NCI-H1092 (cell line): ENCODE results near the gene TUBA1C.

Experiments used
- DNase-seq: peaks from one replicate; lab custom pipeline; 2025; lab: John Stamatoyannopoulos, UW

TUBA1C gene

DNA sequence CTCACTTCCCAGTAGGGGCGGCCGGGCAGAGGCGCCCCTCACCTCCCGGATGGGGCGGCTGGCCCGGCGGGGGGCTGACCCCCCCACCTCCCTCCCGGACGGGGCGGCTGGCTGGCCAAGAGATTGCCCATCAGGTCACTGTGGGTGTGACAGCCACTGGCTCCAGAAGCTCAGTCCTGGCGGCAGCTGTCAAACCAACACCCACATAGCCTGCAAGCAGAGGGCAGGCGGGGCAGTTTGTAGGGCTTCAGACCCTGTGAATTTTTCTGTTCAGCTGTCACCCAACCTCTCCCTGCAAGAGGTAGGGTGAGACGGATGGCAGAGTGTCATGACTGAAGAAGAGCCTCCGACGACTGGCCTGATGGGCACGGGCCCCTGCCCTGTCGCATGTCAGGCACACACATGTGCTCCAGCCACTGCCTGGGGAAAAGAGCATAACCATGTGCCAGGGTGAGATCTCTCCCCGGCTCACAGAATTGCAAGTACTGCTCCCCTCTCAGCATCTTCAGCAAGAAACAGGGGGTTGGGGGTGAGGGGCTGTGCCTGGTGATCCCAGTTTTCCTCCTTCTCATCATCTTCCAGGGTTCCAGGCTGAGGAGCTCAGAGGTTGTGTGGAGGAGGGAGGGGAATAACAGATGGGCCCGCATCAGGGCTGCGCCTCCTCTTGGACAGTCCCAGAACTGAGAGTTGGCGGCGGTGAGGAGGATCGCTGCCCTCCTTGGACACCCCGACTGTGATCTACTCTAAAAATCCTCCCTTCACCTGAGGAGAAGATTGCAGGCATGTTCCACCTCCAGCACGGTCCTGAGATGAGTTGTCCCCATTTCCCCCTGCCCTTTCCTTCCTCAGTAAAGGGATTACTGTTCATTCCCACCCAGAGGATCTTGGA lies 18.9 kb downstream of the TUBA1C start:
- no peak for DNase-seq

DNA sequence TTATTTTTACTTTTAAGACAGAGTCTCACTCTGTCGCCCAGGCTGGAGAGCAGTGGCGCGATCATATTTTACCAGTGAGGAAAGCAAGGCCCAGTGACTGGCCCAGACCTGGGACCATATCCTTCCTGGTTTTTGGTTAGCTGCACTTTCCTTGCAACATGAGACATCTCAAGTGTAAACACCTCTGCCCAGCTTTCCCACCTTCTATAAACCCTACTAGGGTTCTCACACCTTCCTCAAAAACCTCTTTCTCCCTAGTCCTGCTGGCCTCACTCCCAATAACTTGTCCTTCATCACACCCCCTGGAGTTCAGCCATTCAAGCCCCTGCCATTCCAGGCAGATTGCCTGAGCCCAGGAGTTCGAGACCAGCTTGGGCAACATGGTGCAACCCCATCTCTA lies 19.8 kb downstream of the TUBA1C start:
- no peak for DNase-seq

GRCh38 chr12:49287876-49288275 lies 23.0 kb downstream of the TUBA1C start:
- no peak for DNase-seq

GRCh38 chr12:49288412-49288853 lies 23.6 kb downstream of the TUBA1C start:
- DNase-seq = peak; percentile 12

DNA sequence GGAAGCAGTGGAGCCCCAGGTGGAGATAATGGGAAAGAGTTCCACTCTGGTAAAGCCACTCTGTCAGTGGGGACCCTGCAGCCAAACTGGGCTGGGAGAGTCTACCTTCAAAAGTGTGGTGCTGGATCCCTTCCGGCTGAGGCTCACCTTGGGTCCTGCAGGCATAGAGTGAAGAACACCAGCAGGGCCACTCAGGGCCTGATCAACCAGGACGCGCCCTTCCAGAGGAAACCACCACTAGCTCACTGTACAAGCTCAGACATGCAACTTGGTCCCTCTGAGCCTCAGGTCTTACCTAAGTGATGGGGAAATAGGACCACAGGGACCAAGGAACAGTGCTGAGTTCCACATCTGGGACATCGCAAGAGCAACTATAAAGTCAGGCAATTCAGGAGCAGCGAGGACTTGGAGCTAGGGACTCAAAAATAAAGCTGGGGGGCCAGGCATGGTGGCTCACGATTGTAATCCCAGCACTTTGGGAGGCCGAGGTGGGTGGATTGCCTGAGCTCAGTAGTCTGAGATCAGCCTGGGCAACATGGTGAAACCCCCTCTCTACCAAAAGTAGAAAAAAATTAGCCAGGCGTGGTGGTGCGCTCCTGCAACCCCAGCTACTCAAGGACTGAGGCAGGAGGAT lies 24.2 kb downstream of the TUBA1C start:
- DNase-seq = no peak

DNA sequence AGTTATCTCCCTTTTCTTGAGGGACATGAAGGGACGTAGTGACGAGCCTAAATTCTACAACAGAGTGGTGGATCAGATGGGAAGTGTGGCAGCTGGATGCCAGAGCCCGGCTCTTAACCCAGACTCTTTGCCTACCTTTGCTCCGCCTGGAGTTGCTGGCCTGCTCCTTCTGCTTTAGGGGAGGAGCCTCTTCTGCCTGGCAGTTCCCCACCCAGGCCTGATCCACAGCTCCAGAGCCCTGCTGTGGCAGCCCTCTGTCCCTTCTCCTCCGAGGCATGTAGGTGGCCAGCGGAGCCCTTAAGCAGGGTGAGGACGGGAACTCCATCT lies 27.8 kb downstream of the TUBA1C start:
- DNase-seq = no peak

- DNase-seq = no peak
Measured at GRCh38 chr12:49293056-49293956, 28.4 kb downstream of the TUBA1C start.

- DNase-seq = peak; percentile 21
Measured at GRCh38 chr12:49294086-49294803, 29.4 kb downstream of the TUBA1C start.

DNA sequence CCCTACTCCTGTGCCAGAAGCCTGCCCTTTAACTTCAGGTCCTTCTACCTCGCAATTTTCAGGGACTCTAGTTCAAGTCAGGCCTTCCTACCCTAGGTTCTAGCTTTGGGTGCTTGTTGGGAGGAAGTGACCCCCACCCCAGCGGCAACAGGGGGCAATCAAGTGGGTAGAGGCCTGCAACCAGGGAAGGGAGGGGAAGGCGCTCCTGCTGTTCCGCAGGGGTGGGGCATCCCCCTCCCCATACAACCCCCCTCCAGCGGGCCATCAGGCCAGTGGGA lies 29.9 kb downstream of the TUBA1C start:
- no peak for DNase-seq

GRCh38 chr12:49295082-49295936 lies 30.4 kb downstream of the TUBA1C start, which contains the start of gene PRPH:
Gene PRPH, plus strand, starts transcription at chr12:49295147. Its CDS starts 54 bp downstream, at chr12:49295201.
- DNase-seq = no peak

DNA sequence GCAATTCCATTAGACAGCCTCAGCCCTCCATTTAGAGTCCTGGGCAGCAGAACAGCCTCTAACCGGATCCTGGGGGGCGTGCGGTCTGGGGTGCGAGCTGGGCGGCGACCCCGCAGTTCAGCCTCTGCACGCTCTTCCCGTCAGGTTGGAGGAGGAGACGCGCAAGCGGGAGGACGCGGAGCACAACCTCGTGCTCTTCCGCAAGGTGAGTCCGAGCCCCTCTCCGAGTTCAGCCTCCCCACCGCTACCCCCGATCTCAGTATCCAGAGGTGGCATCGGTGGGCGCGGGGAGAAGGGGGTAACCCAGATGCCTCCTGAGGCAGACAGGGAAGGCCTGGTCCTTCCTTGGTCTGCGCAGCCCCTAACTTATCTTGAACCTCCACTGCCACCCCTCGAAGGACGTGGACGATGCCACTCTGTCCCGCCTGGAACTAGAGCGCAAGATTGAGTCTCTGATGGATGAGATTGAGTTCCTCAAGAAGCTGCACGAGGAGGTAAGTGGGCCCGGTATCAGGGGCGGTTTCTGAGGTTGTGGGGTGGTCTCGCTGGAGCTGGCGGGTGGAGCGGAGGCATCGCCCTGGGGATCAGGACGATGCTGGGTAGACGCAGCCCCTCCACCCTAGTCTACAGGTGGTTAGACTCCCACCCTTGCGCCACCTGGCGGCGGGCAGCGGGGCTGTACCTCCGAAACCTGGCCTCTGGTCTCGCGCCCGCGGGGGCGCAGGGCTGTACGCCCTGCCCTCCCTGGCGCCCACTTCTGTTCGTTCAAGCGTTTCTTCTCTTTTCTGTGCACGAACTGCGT lies 31.4 kb downstream of the TUBA1C start:
- DNase-seq = no peak

DNA sequence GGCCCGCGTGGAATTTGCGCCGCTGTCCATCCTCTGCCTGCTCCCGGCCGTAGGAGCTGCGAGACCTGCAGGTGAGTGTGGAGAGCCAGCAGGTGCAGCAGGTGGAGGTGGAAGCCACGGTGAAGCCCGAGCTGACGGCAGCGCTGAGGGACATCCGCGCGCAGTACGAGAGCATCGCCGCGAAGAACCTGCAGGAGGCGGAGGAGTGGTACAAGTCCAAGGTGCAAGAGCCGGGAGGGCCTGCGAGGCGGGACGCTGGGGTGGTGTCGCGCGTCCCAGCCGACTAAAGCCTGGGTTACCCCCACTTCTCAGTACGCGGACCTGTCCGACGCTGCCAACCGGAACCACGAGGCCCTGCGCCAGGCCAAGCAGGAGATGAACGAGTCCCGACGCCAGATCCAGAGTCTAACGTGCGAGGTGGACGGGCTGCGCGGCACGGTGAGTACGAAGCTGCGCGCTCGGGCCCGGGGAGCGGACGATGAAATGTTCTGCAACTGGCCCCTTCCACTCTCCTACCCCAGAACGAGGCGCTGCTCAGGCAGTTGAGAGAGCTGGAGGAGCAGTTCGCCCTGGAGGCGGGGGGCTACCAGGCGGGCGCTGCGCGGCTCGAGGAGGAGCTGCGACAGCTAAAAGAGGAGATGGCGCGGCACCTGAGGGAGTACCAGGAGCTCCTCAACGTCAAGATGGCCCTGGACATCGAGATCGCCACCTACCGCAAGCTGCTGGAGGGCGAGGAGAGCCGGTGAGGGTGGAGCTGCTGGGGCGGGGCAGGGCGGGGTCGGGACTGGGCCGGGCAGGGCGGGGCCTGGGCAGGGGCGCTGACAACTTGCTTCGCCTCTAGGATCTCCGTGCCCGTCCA lies 32.2 kb downstream of the TUBA1C start:
- no peak for DNase-seq

- DNase-seq = no peak
Measured at GRCh38 chr12:49297695-49298060, 32.8 kb downstream of the TUBA1C start.

DNA sequence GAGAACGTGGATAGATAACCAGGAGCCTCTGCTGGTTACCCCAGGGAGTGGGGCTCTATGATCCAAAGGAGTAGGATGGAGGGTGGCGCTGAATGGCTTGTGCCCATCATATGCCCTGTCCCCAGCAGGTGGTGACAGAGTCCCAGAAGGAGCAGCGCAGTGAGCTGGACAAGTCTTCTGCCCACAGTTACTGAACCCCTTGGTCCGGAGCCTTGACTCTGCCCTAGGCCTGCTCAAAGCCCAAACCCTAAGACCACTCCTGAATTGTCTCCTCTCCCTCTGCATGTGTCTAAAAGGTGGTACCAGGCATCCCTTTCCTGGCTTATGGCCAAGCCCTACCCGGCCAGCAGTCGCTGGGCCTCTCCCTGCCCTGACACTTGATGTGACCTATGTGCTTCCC lies 33.3 kb downstream of the TUBA1C start:
- no peak for DNase-seq

GRCh38 chr12:49301760-49302159 lies 36.9 kb downstream of the TUBA1C start:
- DNase-seq = no peak

DNA sequence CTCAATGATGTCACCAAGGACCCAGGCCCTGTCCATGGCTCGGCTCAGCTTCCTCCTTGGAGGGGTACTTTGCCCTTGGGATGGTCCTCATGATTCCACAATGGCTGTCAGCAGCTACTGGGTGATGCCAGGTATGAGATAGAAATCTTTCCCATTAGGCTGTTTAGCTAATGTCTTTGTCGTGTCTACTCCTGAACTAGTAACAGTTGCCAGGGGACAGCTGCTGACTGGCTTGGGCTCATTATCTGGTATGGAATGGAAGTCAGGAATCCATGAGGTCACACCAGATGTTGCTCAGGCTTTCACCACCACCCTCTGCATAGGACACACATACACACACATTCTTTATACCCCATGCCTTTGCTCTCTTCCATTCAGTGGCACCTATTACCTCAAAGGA lies 39.3 kb downstream of the TUBA1C start:
- no peak for DNase-seq

DNA sequence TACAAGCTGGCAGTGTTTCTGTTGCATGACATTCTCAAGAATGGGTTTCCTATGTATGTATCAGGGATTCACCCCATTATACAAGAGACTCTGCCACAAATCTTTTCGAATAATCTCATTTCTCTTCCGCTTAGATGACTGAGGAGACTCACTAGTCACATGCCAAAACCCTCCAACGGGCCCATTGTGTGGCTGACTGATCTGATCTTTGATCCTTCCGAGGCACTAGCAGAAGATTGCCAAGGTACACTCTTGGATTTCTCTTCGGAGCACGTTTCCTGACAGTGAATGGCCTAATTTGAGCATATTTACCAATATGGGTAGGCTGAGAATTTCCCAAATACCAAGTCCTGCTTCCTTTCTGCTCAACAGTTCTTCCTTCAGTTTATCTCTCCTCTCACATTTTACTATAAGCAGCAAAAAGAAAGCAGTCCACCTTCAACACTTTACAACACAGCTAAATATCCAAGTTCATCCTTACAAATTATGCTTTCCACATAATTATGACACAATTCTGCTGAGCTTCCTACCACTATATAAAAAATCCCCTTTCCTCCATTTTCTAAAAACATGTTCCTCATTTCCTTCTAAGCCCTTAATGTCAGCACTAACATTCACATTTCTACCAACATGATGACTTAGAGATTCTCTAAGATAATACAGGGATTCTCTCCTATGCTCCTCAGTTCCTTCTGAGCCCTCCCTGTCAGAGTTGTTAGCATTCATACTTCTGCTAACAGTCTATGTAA lies 41.1 kb downstream of the TUBA1C start:
- DNase-seq = no peak

GRCh38 chr12:49309386-49309785 lies 44.5 kb downstream of the TUBA1C start:
- no peak for DNase-seq
